Right cardiac atrium (tissue), 5 donors: Measurements from ENCODE around the gene PPA2. TPM values are rescaled to one million over a fixed set of nuclear protein-coding genes. Genes with fewer than 3 reads are reported as not detected.

Source experiments
- ATAC-seq, 2 donors: fragments of 200-7000 bp; cut with Tn5 transposase; one replicate each; pipeline versions ENCODE4 v1.8.0 to v1.9.1; 2020; ENCODE audit warnings: moderate library complexity in 2 of 2, mild to moderate bottlenecking in 1 of 2
- DNase-seq, 3 donors: peaks; one replicate each; pipeline ENCODE4 v3.0.0-alpha.2; 2020
- H3K27ac ChIP-seq: one replicate; pipeline ENCODE4 v1.5.1; 2013; ENCODE audit warnings: mild to moderate bottlenecking, low read length, control low read depth, moderate library complexity
- H3K27me3 ChIP-seq: one replicate; pipeline ENCODE4 v1.6.1; 2013; ENCODE audit not compliant: control insufficient read depth, insufficient read depth
- H3K4me1 ChIP-seq: one replicate; pipeline ENCODE4 v1.6.1; 2013; ENCODE audit warnings: low read length; ENCODE audit not compliant: control insufficient read depth, insufficient read depth
- H3K4me3 ChIP-seq: one replicate; pipeline ENCODE4 v1.5.1; 2013; ENCODE audit warnings: low read length, control low read depth
- H3K9me3 ChIP-seq: one replicate; pipeline ENCODE4 v1.6.1; 2013; ENCODE audit warnings: low read length; ENCODE audit not compliant: control insufficient read depth
- WGBS: extraction: QIAGEN DNeasy Blood & Tissue Kit; methylation state at CpG from one replicate; pipeline ENCODE4 v1.1.7; 2013; 5-methylcytosine and 5-hydroxymethylcytosine counted together
- intact Hi-C, 4 donors: fragments of 100-400 bp; cut with DNase I; formaldehyde crosslinking; loops; one replicate each; pipeline versions ENCODE4 v1.11.0 to v1.14.0; 2022 to 2023
- long read RNA-seq, 4 donors: library from polyadenylated mRNA; unstranded; transcript quantifications; one replicate each; pipeline ENCODE4 v2.0.0, GENCODE V29; 2020 to 2021
- polyA plus RNA-seq: library from polyadenylated mRNA; stranded (reverse); fragments of 200-250 nt; gene quantifications from one replicate; pipeline ENCODE4 v1.2.3, GENCODE V29; 2013
- total RNA-seq, 4 donors: library from RNA; stranded (reverse); fragmentation: NEBNext Ultra II Directional; extraction: Animal tissue kit (Norgen Biotek cat#: 25700); gene quantifications; one replicate each; pipeline ENCODE4 v1.2.1, GENCODE V29; 2021
- donor health status: healthy with polysubstance abuse.
- donor health status: DM: no; HTN: yes; CAD: no.
- donor health status: DM: no; HTN: no; CAD: no.
- donor health status: DM: no; HTN: yes; CAD: no; lungs with severe emphysema.
- donor health status: DM: yes; HTN: yes; CAD: no.

Gene PPA2
- total RNA-seq, result 100 to 1,000 TPM in 3 of 4 donors, 10 to 100 TPM in 1; 95.9 to 115 (median 105) TPM
- polyA plus RNA-seq, result 111 TPM
- long read RNA-seq, donor 1, transcript PPA2-201 (12 exons, 1,684 nt), result major isoform, 50 of 79 reads
- long read RNA-seq, donor 1, transcript PPA2-202 (11 exons, 1,414 nt), result minor isoform, 18 of 79 reads
- long read RNA-seq, donor 1, partial matches to known transcripts, result 2 of 79 reads
- long read RNA-seq, donor 1, other reads (novel, unspliced or antisense), result 6 of 79 reads
- long read RNA-seq, donor 2, transcript PPA2-202 (11 exons, 1,414 nt), result minor isoform, 10 of 44 reads
- long read RNA-seq, donor 2, transcript PPA2-201 (12 exons, 1,684 nt), result major isoform, 24 of 44 reads
- long read RNA-seq, donor 2, partial matches to known transcripts, result 0 of 44 reads
- long read RNA-seq, donor 2, other reads (novel, unspliced or antisense), result 6 of 44 reads
- long read RNA-seq, donor 3, transcript PPA2-202 (11 exons, 1,414 nt), result minor isoform, 22 of 164 reads
- long read RNA-seq, donor 3, transcript PPA2-201 (12 exons, 1,684 nt), result major isoform, 104 of 164 reads
- long read RNA-seq, donor 3, partial matches to known transcripts, result 1 of 164 reads
- long read RNA-seq, donor 3, other reads (novel, unspliced or antisense), result 30 of 164 reads
- long read RNA-seq, donor 4, transcript PPA2-202 (11 exons, 1,414 nt), result minor isoform, 5 of 34 reads
- long read RNA-seq, donor 4, transcript PPA2-201 (12 exons, 1,684 nt), result major isoform, 19 of 34 reads
- long read RNA-seq, donor 4, partial matches to known transcripts, result 1 of 34 reads
- long read RNA-seq, donor 4, other reads (novel, unspliced or antisense), result 8 of 34 reads

DNA sequence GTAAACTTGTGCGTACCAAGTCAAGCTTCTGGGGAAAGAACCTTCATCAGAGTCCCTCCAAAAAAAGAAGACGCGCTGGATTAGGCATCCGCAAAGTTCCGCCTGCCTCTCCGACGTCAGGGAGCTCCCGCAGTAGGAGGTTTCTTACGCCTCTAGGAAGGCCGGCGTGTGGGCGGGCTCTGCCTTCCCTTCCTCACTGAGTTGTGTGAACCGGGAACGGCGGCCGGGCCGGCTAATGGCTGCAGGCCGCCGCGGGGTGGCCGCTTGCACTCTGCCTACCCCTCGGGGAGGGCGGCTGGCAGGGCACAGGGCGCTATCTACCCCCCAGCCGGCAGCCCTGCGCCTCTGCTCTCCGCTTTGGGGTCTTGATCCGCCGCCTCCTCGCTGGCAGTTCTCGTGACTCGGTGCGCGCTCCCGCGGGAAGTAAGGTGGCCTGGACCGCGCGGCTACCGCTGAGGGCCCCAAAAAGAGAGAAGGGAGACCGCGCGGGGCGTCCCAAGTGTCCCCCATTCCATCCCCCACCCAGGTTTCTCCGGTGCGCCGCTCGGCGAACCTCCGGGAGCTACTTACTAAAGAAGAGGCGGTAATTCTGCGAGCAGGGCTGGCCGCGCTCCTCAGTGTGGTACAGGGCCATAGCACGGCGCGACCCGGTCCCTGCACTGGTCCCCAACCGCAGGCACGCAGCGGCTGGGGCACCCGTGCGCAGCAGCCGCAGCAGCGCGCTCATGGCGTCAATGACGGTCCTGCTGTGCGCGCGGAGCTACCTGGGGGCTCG, at the start of gene PPA2:
PPA2 (minus strand) TSS at position 739 of the 775 bp plus-strand sequence; CDS start at position 727, 12 bp downstream.
- under 1% methylated on average over 72 of the region's 72 CpGs for WGBS
- Histone ChIP-seq H3K4me1 (no peaks in the 10 kb centered on the region), H3K4me3 (peak within 1 kb of the TSS; percentile 72), H3K27me3 (no peaks in the 10 kb centered on the region), H3K27ac (peak within 1 kb of the TSS; percentile 98), H3K9me3 (no peaks in the 10 kb centered on the region)
- DNase-seq (peak; percentile 93 to 96 (median 94)), ATAC-seq (peak; percentile 97)
- intact Hi-C loops, result loop anchor here in 3 of 4 donors (5.0 to 10.0 kb wide), 3 partner anchors 326 to 339 kb away; partner anchors contain the start of gene TET2 (in 2 of the 3)

DNA sequence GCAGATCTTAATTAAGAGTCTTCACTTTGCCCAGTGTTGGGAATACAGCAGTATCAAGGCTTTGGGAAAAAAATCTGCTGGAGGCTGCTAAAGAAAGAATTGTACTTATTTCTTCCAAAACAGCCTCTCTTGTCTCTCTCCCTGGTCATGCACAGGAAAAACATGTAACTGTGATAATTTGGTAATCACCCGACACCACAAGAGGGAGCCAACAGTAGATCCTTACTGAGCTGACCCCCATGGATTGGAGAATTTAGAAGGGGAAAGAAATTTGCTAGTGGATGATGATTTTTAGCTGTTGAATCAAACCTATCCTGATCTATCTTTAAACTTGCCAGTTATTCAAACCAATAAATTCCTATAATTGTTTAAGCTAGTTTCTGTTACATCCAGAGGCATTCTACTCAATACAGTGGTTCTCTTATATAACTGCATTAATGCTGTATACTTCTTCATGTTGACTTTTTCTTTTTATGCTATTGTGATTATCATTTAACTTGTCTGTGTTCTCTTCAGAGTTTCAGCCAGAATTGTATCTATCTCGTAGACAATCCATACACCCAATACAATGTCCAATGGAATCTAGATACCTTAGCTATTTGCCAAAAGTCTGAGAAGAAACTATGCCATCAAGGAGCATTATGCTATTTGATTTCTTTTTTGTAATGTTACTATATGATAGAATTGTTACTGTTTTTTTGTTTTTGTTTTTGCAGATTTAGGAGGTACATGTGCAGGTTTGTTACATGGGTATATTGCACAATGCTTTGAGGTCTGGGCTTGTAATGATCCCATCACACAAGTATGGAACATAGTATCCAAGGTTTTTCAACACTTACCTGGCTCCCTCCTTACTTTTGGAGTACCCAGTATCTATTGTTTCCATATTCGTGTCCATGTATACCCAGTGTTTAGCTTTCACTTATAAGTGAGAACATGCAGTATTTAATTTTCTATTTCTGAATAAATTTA, 47.2 kb upstream of the PPA2 start:
- intact Hi-C loops, result loop anchor here (2.0 to 10.0 kb wide), 3 partner anchors 144 to 151 kb away; no protein-coding TSS in a partner anchor
- ATAC-seq, result peak; percentile 48 to 55

DNA sequence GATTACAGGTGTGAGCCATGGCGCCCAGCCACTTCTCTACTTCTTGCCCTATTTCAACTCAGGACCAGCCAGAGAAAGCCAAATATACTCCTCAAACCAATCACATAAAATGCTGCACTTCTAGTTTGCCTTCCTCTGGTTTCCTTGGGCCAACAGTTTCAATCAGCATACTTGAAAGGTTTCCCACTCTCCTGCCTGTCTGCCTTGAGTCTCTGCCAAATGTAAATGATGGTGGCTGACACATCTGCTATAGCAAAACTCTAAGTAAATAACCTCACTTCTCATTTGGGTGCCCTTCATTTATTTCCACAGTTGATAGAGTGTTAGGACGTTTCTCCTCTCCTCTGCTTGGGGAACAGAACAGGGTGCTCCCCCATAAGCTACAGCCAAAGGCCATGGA, 36.4 kb upstream of the PPA2 start:
- Histone ChIP-seq H3K27ac (no peak overlapping the region), H3K27me3 (no peaks in the 10 kb centered on the region), H3K9me3 (no peaks in the 10 kb centered on the region), H3K4me1 (no peaks in the 10 kb centered on the region), H3K4me3 (no peak overlapping the region)
- 59% methylated on average over 2 of the region's 2 CpGs for WGBS
- intact Hi-C loops, result no loop called here
- ATAC-seq (no peak), DNase-seq (no peak)

More for the DNA sequence above, 47.2 kb upstream of the PPA2 start:
- H3K27me3 ChIP-seq, result no peaks in the 10 kb centered on the region
- H3K4me1 ChIP-seq, result no peaks in the 10 kb centered on the region
- no peak overlapping the region for H3K27ac ChIP-seq
- 13% methylated on average over 3 of the region's 3 CpGs for WGBS
- H3K9me3 ChIP-seq, result no peaks in the 10 kb centered on the region
- DNase-seq, result no peak
- no peak overlapping the region for H3K4me3 ChIP-seq

- Histone ChIP-seq H3K4me1 (no peaks in the 10 kb centered on the region), H3K9me3 (no peaks in the 10 kb centered on the region), H3K27me3 (no peaks in the 10 kb centered on the region), H3K27ac (no peak overlapping the region), H3K4me3 (no peak overlapping the region)
- WGBS, result 32% methylated on average over 1 of the region's 1 CpG
- no peak for ATAC-seq
- no peak for DNase-seq
- intact Hi-C loops, result no loop called here
Measured at GRCh38 chr4:105509714-105510113, 35.9 kb upstream of the PPA2 start.

DNA sequence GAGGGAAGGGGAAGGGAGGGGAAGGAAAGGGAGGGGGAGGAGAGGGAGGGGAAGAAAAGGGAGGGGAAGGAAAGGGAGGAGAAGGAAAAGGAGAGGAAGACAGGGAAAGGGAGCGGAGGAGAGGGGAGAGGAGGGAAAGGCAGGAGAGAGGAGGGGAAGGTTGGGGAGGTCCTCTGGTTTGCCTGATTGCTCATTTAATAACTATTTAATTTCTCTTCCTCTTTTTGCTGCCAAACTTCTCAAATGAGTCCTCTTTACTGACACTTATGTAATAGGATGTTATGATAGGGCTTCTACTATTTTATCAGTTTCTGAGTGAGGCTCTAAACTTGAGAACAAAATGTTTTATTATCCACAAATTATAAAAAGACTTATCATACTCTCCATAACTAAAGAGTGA, 35.4 kb upstream of the PPA2 start:
- intact Hi-C loops, result no loop called here
- Histone ChIP-seq H3K27me3 (no peaks in the 10 kb centered on the region), H3K27ac (no peak overlapping the region), H3K9me3 (no peaks in the 10 kb centered on the region), H3K4me3 (no peak overlapping the region), H3K4me1 (no peaks in the 10 kb centered on the region)
- ATAC-seq, result no peak
- WGBS, result 43% methylated on average over 1 of the region's 1 CpG
- no peak for DNase-seq

- 35% methylated on average over 2 of the region's 2 CpGs for WGBS
Measured at GRCh38 chr4:105504744-105505143, 30.9 kb upstream of the PPA2 start.

DNA sequence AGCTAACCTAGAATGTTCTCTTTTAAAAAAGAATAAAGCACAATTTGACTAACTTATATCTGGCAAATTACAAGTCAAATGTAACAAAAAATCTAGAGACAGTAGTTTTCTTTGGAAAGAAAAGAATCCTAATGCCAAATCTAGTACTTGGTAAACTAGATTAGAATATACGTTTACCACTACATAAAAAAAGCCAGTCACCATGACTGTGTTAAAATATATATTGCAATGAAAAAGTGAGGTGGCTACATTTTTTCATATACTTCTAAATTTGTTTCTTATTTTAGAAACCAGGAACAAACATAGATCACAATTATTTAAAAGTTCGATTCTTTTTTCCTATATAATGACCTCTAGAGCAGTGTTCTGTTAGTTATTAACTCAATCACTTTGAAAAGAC, 29.6 kb upstream of the PPA2 start:
- Histone ChIP-seq H3K4me1 (no peaks in the 10 kb centered on the region), H3K4me3 (no peak overlapping the region), H3K27ac (no peak overlapping the region), H3K9me3 (no peaks in the 10 kb centered on the region), H3K27me3 (no peaks in the 10 kb centered on the region)
- WGBS, result 83% methylated on average over 2 of the region's 2 CpGs
- intact Hi-C loops, result no loop called here
- DNase-seq (no peak), ATAC-seq (no peak)

More at GRCh38 chr4:105504744-105505143, 30.9 kb upstream of the PPA2 start:
- intact Hi-C loops, result no loop called here
- no peak for DNase-seq
- Histone ChIP-seq H3K9me3 (no peaks in the 10 kb centered on the region), H3K27me3 (no peaks in the 10 kb centered on the region), H3K4me1 (no peaks in the 10 kb centered on the region), H3K4me3 (no peak overlapping the region), H3K27ac (no peak overlapping the region)
- ATAC-seq, result no peak

- Histone ChIP-seq H3K27ac (no peak overlapping the region), H3K9me3 (no peaks in the 10 kb centered on the region), H3K4me1 (no peaks in the 10 kb centered on the region), H3K4me3 (no peak overlapping the region), H3K27me3 (no peaks in the 10 kb centered on the region)
- ATAC-seq (no peak), DNase-seq (no peak)
- intact Hi-C loops, result no loop called here
- WGBS, result 28% methylated on average over 2 of the region's 2 CpGs
Measured at GRCh38 chr4:105496899-105497298, 23.0 kb upstream of the PPA2 start.

DNA sequence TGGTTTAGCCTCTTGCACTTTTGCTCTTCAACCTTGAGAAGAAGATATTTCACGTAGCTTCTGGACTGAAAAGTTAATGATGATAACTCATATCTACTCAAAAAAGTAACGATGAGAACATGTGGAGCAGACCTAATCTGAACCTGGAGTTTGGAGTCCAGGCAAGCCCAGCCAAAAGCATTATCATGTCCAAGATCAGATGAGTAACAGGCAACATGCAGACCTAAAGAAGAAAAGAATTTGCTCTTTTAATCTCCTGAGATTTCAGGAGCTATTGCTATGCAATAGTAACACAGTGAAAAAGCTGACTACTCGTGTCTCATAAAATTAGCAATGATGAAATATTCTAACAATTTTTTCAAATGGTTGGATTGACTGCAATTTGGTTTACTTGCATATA, 21.8 kb upstream of the PPA2 start:
- DNase-seq (no peak), ATAC-seq (no peak)
- Histone ChIP-seq H3K4me3 (no peak overlapping the region), H3K27ac (no peak overlapping the region), H3K27me3 (no peaks in the 10 kb centered on the region), H3K9me3 (no peaks in the 10 kb centered on the region), H3K4me1 (no peaks in the 10 kb centered on the region)
- intact Hi-C loops, result no loop called here
- WGBS, result 56% methylated on average over 3 of the region's 3 CpGs

DNA sequence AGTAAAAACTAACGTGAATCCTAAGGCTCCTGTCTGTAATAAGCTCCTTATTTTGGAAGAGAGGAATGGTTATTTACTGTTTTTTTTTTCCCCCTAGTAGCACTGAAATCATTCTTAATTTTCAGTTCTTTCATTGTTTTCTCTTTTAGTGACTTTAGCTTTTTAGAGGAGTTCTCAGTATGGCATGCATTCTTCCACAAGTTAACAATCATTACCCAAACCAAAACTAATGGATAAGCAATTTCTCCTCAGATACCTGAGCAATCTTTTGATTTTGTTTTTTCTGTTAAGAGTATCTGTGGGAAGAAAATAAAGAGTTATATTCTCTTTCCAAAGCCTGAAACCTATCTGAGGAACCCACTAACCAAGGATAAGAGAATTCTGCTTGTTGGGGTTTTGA, 16.7 kb upstream of the PPA2 start:
- H3K27me3 ChIP-seq, result no peaks in the 10 kb centered on the region
- ATAC-seq (no peak), DNase-seq (no peak)
- no peak overlapping the region for H3K27ac ChIP-seq
- no peaks in the 10 kb centered on the region for H3K4me1 ChIP-seq
- no peaks in the 10 kb centered on the region for H3K9me3 ChIP-seq
- 54% methylated on average over 1 of the region's 1 CpG for WGBS
- intact Hi-C loops, result no loop called here
- H3K4me3 ChIP-seq, result no peak overlapping the region
